K562 (cell line): ENCODE data around the gene CMBL. TPM values are rescaled to one million over a fixed set of nuclear protein-coding genes. Genes with fewer than 3 reads are reported as not detected.

Experiments
- CBFB ChIP-seq: sonication (generic); formaldehyde crosslinking; IDR thresholded peaks from 2 replicates; pipeline ENCODE4 v1.4.0; 2020; ENCODE audit warnings: mild to moderate bottlenecking, missing genetic modification reagents
- DACH1 ChIP-seq: fragments of 450-650 bp; IDR thresholded peaks from 2 replicates; pipeline ENCODE4 v1.6.1; 2018; ENCODE audit not compliant: partially characterized antibody
- GTF2A2 ChIP-seq: IDR thresholded peaks from 2 replicates; pipeline ENCODE4 v1.6.1; 2016; ENCODE audit warnings: mild to moderate bottlenecking, missing genetic modification characterization, missing compliant biosample characterization
- MAX ChIP-seq: sonication (generic); formaldehyde crosslinking; IDR thresholded peaks from 2 replicates; pipeline ENCODE4 v1.9.0; 2022; ENCODE audit warnings: mild to moderate bottlenecking, missing genetic modification reagents
- MYNN ChIP-seq, 2 experiments: sonication (generic); formaldehyde crosslinking in 1 of 2; IDR thresholded peaks; 2 replicates each; pipeline versions ENCODE4 v1.5.0 to v1.6.1; 2016 to 2020; ENCODE audit warnings: antibody characterized with exemption in 1 of 2, missing genetic modification reagents in 1 of 2
- PML ChIP-seq: IDR thresholded peaks from 2 replicates; pipeline ENCODE4 v1.6.1; 2012; ENCODE audit warnings: low read length, inconsistent platforms
- SIN3A ChIP-seq, 2 experiments: fragments of 150-350 bp in 1 of 2; IDR thresholded peaks; 2 replicates each; pipeline ENCODE4 v1.6.1; 2011 to 2016; ENCODE audit warnings: borderline replicate concordance in 2 of 2, low read depth in 2 of 2, low read length in 2 of 2, mild to moderate bottlenecking in 2 of 2, moderate library complexity in 2 of 2; ENCODE audit not compliant: control insufficient read depth in 1 of 2
- ZNF668 ChIP-seq: fragments of 250-450 bp; sonication (Bioruptor Pico); IDR thresholded peaks from 2 replicates; pipeline ENCODE4 v1.8.0; 2022; ENCODE audit warnings: mild to moderate bottlenecking, inconsistent platforms
- polyA plus RNA-seq, 8 experiments: library from polyadenylated mRNA; depleted of rRNA in 4 of 8; stranded (reverse) in 5 of 8; unstranded in 3 of 8; fragments of >200 nt; fragmentation: Nextera tagmentation in 2 of 8; fragmentation: Illumina TruSeq in 1 of 8; extraction: Ambion mirVana in 2 of 8; extraction: Trizol in 1 of 8; gene quantifications; 2 replicates each; pipeline versions ENCODE4 v1.2.1 to v1.2.3, GENCODE V29; 2011 to 2014; ENCODE audit warnings: inconsistent platforms in 1 of 8, missing spikeins in 1 of 8
- total RNA-seq, 7 experiments: library from RNA; depleted of rRNA in 6 of 7; stranded (reverse); fragments of >200 nt in 6 of 7; fragmentation: Illumina TruSeq in 2 of 7; extraction: Trizol in 2 of 7; gene quantifications; 2 replicates each; pipeline versions ENCODE4 v1.2.1 to v1.2.3, GENCODE V29; 2011 to 2021; ENCODE audit warnings: low replicate concordance in 1 of 7
- TF ChIP-seq, protein P1 (sequence below): fragments of 250-450 bp; sonication (Bioruptor Pico); IDR thresholded peaks from 2 replicates; pipeline ENCODE4 v1.4.0; 2020
- TF ChIP-seq, protein P2 (sequence below): fragments of 450-650 bp; formaldehyde crosslinking; IDR thresholded peaks from 2 replicates; pipeline ENCODE4 v1.4.0; 2020; ENCODE audit warnings: mild to moderate bottlenecking, moderate library complexity
- TF ChIP-seq, protein P3 (sequence below): fragments of 200-800 bp; sonication (Bioruptor generic); IDR thresholded peaks from 2 replicates; pipeline ENCODE4 v1.6.1; 2016; ENCODE audit warnings: missing genetic modification characterization, missing compliant biosample characterization
- TF ChIP-seq, protein P4 (sequence below): fragments of 450-650 bp; IDR thresholded peaks from 2 replicates; pipeline ENCODE4 v1.7.1; 2018; ENCODE audit warnings: mild to moderate bottlenecking, low read depth; ENCODE audit not compliant: partially characterized antibody

Gene CMBL
- total and polyA plus RNA-seq, 9 of the 15 experiments (the other 6 are each of a cell fraction or from before 2014, with no cell fraction given) = 22.6 to 192 (median 71.1) TPM

DNA sequence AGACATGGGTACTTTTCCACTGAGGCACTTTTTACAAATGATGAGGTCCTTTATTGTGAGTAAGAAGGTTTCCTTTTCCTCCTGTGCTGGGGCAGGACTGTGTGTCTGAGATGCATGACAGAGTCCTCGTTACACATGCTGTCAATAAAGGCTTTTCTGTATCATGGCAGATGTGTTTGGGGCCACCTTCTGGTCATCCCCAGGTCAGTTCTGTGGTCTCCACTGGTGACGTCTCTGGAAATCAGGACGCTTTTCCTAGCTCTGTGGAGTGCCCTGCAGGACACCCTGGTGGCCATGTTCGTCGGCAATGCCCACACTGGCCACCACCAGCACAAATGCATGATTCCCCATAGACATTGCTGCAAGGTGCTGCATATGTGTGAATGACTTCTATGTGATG lies 2.8 kb downstream of the CMBL start (continued):
- TF ChIP-seq, protein P1, sequence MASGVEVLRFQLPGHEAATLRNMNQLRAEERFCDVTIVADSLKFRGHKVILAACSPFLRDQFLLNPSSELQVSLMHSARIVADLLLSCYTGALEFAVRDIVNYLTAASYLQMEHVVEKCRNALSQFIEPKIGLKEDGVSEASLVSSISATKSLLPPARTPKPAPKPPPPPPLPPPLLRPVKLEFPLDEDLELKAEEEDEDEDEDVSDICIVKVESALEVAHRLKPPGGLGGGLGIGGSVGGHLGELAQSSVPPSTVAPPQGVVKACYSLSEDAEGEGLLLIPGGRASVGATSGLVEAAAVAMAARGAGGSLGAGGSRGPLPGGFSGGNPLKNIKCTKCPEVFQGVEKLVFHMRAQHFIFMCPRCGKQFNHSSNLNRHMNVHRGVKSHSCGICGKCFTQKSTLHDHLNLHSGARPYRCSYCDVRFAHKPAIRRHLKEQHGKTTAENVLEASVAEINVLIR = peak; percentile 17; the same call in 1 of the 2 replicates
- TF ChIP-seq CBFB (CRISPR knock-in tag) = peak; percentile 87
- TF ChIP-seq, protein P2, sequence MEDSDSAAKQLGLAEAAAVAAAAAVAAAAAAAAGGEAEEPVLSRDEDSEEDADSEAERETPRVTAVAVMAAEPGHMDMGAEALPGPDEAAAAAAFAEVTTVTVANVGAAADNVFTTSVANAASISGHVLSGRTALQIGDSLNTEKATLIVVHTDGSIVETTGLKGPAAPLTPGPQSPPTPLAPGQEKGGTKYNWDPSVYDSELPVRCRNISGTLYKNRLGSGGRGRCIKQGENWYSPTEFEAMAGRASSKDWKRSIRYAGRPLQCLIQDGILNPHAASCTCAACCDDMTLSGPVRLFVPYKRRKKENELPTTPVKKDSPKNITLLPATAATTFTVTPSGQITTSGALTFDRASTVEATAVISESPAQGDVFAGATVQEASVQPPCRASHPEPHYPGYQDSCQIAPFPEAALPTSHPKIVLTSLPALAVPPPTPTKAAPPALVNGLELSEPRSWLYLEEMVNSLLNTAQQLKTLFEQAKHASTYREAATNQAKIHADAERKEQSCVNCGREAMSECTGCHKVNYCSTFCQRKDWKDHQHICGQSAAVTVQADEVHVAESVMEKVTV (CRISPR knock-in tag) = peak; percentile 45; the same call in 1 of the 2 replicates
- TF ChIP-seq, protein P3, sequence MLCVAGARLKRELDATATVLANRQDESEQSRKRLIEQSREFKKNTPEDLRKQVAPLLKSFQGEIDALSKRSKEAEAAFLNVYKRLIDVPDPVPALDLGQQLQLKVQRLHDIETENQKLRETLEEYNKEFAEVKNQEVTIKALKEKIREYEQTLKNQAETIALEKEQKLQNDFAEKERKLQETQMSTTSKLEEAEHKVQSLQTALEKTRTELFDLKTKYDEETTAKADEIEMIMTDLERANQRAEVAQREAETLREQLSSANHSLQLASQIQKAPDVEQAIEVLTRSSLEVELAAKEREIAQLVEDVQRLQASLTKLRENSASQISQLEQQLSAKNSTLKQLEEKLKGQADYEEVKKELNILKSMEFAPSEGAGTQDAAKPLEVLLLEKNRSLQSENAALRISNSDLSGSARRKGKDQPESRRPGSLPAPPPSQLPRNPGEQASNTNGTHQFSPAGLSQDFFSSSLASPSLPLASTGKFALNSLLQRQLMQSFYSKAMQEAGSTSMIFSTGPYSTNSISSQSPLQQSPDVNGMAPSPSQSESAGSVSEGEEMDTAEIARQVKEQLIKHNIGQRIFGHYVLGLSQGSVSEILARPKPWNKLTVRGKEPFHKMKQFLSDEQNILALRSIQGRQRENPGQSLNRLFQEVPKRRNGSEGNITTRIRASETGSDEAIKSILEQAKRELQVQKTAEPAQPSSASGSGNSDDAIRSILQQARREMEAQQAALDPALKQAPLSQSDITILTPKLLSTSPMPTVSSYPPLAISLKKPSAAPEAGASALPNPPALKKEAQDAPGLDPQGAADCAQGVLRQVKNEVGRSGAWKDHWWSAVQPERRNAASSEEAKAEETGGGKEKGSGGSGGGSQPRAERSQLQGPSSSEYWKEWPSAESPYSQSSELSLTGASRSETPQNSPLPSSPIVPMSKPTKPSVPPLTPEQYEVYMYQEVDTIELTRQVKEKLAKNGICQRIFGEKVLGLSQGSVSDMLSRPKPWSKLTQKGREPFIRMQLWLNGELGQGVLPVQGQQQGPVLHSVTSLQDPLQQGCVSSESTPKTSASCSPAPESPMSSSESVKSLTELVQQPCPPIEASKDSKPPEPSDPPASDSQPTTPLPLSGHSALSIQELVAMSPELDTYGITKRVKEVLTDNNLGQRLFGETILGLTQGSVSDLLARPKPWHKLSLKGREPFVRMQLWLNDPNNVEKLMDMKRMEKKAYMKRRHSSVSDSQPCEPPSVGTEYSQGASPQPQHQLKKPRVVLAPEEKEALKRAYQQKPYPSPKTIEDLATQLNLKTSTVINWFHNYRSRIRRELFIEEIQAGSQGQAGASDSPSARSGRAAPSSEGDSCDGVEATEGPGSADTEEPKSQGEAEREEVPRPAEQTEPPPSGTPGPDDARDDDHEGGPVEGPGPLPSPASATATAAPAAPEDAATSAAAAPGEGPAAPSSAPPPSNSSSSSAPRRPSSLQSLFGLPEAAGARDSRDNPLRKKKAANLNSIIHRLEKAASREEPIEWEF (CRISPR knock-in tag) = 0 out of 2 replicates have a peak, but pooled peaks have one; percentile 16
- 0 out of 2 replicates have a peak, but pooled peaks have one; percentile 58 for TF ChIP-seq ZNF668 (CRISPR knock-in tag)
- TF ChIP-seq, protein P4, sequence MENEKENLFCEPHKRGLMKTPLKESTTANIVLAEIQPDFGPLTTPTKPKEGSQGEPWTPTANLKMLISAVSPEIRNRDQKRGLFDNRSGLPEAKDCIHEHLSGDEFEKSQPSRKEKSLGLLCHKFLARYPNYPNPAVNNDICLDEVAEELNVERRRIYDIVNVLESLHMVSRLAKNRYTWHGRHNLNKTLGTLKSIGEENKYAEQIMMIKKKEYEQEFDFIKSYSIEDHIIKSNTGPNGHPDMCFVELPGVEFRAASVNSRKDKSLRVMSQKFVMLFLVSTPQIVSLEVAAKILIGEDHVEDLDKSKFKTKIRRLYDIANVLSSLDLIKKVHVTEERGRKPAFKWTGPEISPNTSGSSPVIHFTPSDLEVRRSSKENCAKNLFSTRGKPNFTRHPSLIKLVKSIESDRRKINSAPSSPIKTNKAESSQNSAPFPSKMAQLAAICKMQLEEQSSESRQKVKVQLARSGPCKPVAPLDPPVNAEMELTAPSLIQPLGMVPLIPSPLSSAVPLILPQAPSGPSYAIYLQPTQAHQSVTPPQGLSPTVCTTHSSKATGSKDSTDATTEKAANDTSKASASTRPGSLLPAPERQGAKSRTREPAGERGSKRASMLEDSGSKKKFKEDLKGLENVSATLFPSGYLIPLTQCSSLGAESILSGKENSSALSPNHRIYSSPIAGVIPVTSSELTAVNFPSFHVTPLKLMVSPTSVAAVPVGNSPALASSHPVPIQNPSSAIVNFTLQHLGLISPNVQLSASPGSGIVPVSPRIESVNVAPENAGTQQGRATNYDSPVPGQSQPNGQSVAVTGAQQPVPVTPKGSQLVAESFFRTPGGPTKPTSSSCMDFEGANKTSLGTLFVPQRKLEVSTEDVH = peak; percentile 17
- 0 out of 2 replicates have a peak, but pooled peaks have one; percentile 46 for TF ChIP-seq MYNN (IDR thresholded peaks at IDR 0.05)
- TF ChIP-seq MYNN (CRISPR knock-in tag; IDR thresholded peaks at IDR 0.05) = no peak
- peak in 1 of 2 experiments; percentile 60; a peak in 1 of 4 replicates for TF ChIP-seq SIN3A (IDR thresholded peaks at IDR 0.05; ENCODE audit: borderline replicate concordance in 2 of 2, control insufficient read depth in 1 of 2, low read depth in 2 of 2, low read length in 2 of 2)
- TF ChIP-seq GTF2A2 = no peak
- TF ChIP-seq MAX (CRISPR knock-in tag) = peak; percentile 79
- 0 out of 2 replicates have a peak, but pooled peaks have one; percentile 11 for TF ChIP-seq PML
- no peak for TF ChIP-seq DACH1
